Forelimb muscle (tissue), 1 donor: ENCODE results near the gene TNFSF13. TPM values are rescaled to one million over a fixed set of nuclear protein-coding genes. Genes with fewer than 3 reads are reported as not detected.

Experiments used
- DNase-seq: peaks from one replicate; pipeline ENCODE4 v3.0.0-alpha.2; 2013; ENCODE audit warnings: low read depth
- polyA plus RNA-seq: library from polyadenylated mRNA; unstranded; fragments of 120-200 nt; gene quantifications from one replicate; pipeline ENCODE4 v1.2.1, GENCODE V29; 2013; ENCODE audit not compliant: insufficient read length

The TNFSF13 gene
- polyA plus RNA-seq, 1 donor = 2.6 TPM

DNA sequence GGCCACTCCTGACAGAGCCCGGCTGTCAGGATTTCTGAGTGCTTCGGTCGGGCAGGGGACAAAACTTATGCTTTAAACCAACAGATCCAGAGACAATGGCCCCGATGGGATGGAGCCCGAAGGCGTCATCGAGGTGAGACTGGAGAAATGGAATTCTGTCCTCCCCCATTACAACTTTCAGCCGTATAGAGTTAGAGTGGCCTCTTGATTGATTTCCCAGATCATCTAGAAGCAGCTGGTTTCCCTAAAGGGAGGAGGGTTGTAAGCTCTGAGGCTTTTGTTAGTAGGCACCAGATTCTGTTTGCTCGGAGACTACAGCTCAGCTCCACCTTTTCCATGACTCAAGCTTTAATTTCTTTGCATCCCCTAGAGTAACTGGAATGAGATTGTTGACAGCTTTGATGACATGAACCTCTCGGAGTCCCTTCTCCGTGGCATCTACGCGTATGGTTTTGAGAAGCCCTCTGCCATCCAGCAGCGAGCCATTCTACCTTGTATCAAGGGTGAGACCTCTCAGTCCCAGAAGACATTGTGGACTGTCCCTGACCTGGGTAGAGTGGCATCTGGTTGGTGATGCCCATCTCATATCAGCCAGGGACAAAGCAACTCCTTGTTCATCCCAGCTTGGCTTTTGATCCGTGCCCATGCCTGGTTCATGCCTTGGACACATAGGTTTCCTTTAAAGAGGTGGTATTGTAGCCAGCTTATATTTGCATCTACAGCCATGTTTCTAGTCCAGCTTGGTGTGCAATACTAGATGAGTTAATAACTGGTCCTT is 15.8 kb downstream of the TNFSF13 start:
- DNase-seq = no peak

- no peak for DNase-seq
Observed at GRCh38 chr17:7575481-7575883, 16.9 kb downstream of the TNFSF13 start.

- no peak for DNase-seq
Observed at GRCh38 chr17:7575959-7576358, 17.4 kb downstream of the TNFSF13 start.

DNA sequence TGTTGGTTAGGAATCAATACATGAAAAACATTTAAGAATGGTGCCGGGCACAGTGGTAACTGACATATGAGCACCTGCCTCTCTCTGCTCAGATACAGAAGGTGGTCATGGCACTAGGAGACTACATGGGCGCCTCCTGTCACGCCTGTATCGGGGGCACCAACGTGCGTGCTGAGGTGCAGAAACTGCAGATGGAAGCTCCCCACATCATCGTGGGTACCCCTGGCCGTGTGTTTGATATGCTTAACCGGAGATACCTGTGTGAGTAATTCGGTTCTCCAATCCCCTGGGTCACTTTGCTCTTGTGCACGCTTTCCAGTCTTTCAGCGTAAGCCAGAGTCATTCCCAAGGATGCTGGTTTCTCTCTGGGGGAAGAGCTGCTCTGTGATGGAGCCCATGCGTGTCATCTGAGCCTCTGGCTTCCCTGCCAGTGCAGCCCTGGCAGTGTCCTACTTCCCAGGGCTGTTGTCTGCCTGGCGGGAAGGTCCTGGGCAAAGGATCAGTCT is 17.9 kb downstream of the TNFSF13 start:
- no peak for DNase-seq

GRCh38 chr17:7577327-7578199 is 19.0 kb downstream of the TNFSF13 start:
- no peak for DNase-seq

DNA sequence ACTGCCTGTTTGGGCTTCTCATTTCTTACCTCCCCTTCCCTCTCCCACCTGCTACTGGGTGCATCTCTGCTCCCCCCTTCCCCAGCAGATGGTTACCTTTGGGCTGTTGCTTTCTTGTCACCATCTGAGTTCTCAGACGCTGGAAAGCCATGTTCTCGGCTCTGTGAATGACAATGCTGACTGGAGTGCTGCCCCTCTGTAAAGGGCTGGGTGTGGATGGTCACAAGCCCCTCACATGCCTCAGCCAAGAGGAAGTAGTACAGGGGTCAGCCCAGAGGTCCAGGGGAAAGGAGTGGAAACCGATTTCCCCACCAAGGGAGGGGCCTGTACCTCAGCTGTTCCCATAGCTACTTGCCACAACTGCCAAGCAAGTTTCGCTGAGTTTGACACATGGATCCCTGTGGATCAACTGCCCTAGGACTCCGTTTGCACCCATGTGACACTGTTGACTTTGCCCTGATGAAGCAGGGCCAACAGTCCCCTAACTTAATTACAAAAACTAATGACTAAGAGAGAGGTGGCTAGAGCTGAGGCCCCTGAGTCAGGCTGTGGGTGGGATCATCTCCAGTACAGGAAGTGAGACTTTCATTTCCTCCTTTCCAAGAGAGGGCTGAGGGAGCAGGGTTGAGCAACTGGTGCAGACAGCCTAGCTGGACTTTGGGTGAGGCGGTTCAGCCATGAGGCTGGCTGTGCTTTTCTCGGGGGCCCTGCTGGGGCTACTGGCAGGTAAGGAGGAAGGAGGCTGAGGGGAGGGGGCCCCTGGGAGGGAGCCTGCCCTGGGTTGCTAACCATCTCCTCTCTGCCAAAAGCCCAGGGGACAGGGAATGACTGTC is 20.7 kb downstream of the TNFSF13 start, which contains the start of gene CD68:
CD68 (plus strand) TSS at position 638 of the 833 bp plus-strand sequence; CDS start at position 678, 40 bp downstream.
- no peak for DNase-seq

- no peak for DNase-seq
Observed at GRCh38 chr17:7579834-7580603, 21.5 kb downstream of the TNFSF13 start.

- DNase-seq = no peak
Observed at GRCh38 chr17:7580604-7581575, 22.3 kb downstream of the TNFSF13 start.

DNA sequence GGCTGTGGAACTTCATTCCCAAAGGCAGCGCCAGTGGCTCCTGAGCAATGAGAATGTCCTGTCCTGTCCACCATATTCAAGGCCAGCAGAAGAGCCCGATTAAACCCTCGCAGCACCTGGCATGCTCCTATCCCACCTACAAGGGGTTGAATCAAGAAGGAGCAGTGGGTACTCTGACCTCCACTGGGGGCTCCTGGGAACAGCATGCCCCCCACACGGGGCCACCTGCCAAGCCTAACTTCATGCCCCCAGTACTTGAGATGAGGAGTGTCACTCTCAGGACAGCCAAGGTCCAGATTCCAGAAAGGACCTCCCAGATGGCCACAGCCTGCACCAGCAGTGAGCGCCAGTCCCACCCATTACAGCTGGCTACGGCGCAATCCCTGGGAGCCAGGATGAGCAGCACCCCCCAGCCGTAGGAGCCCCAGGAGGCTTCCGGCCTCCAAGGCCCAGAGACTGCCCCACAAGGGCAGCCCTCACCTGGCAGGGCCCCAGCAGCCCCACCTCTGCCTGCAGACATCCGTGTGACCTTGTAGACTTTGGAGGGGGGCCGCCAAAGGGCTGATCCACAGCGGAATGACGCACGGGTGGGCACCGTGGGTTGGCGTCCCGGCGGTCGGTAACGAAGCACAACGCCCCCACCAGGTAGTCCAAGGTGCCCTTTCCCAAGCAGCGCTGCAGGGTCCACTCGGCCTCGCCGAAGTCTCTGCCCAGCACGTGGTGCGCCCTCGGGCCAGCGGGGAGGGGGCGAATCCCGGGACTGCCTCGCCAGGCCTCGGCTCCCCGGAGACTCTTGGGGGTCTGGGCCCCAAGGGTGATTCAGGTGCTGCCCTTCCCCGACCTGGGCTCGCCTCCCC is 24.1 kb downstream of the TNFSF13 start:
- DNase-seq = no peak

- DNase-seq = peak; percentile 98
Observed at GRCh38 chr17:7583253-7584109, 24.9 kb downstream of the TNFSF13 start, which contains the start of gene MPDU1. TSS of gene MPDU1 (plus strand) at chr17:7583852. CDS start at chr17:7583863, 11 bp downstream.

- DNase-seq = no peak
Observed at GRCh38 chr17:7586673-7587419, 28.3 kb downstream of the TNFSF13 start.

GRCh38 chr17:7587420-7588151 is 29.0 kb downstream of the TNFSF13 start:
- no peak for DNase-seq

- DNase-seq = no peak
Observed at GRCh38 chr17:7588553-7589203, 30.1 kb downstream of the TNFSF13 start.

DNA sequence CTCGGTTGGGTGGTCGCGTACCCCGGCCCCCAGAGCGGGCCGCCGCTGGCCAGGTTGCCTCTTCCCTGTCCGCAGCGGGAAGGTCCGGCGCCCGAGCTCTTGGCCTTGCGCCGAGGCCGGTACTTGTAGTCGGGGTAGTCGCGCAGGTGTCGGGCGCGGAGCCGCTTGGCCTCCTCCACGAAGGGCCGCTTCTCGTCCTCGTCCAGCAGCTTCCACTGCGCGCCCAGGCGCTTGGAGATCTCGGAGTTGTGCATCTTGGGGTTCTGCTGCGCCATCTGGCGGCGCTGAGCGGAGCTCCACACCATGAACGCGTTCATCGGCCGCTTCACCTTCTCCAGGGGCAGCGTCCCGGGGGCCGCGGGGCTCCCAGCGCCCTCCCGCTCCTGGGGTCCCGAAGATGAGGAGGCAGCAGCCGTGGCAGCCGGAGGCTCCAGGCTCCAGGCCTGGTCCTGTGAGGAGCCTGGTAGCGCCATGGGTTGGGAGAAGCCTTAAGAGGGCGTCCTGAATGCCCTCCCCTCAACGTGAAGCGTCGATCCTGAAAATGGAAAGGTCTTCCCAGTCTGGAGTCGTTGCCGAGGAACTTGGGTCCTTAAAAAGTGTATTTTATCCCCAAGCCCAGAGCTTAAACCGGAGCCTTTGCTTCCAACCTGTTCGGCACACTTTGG is 30.8 kb downstream of the TNFSF13 start:
- peak; percentile 76 for DNase-seq
